Measurements from ENCODE around the gene PPP2R1A.
"Not testable (repeated sequence)": the region's sequence is repeated elsewhere in the genome, so short reads cannot be mapped to it uniquely, and the experiment has no call there.

Gene PPP2R1A

GRCh38 chr19:52200755-52201391 is 11.0 kb downstream of the PPP2R1A start:
- DNase-seq = not testable (repeated sequence)

- no peak for DNase-seq
Observed at GRCh38 chr19:52206481-52206880, 16.6 kb downstream of the PPP2R1A start.

- no peak for DNase-seq
Observed at GRCh38 chr19:52211203-52211602, 21.4 kb downstream of the PPP2R1A start.

GRCh38 chr19:52211926-52212571 is 22.2 kb downstream of the PPP2R1A start:
- no peak for DNase-seq

- DNase-seq = no peak
Observed at GRCh38 chr19:52212572-52213255, 22.9 kb downstream of the PPP2R1A start.

DNA sequence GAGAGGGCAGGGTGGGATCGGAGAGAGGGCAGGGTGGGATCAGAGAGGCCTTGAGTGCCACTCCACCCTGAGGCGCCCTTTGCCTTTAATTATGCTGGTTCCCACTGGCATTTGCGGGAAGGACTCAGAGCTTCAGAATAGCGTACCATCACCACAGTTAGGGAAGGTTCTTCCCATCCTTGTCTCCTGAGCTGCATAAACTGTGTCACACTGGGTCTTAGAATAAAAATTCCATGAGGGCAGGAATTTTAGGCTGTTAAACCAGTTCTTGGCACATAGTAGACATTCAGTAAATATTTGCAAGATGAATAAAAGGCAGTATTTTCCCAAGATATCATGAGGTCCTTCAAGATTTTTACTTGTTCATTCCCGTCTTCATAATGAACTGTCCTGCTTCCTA is 24.4 kb downstream of the PPP2R1A start:
- no peak for DNase-seq

DNA sequence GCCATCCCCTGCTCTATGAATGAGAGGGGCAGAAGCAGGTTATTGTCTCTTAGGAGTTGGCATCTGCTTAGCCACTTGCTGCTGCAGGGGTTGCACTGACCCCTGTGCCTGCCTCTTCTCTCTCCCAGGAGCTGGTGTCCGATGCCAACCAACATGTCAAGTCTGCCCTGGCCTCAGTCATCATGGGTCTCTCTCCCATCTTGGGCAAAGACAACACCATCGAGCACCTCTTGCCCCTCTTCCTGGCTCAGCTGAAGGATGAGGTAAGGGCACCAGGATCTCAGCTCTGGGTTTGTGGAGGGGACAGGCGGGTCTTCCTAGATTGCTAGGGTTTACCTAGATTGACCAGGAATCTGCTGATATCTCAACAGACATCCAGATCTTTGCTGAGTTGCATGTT is 26.5 kb downstream of the PPP2R1A start:
- no peak for DNase-seq

GRCh38 chr19:52217576-52217975 is 27.7 kb downstream of the PPP2R1A start:
- no peak for DNase-seq

GRCh38 chr19:52219611-52220010 is 29.8 kb downstream of the PPP2R1A start:
- DNase-seq = no peak

GRCh38 chr19:52221031-52221430 is 31.2 kb downstream of the PPP2R1A start:
- DNase-seq = no peak

- no peak for DNase-seq
Observed at GRCh38 chr19:52221831-52222375, 32.1 kb downstream of the PPP2R1A start.

DNA sequence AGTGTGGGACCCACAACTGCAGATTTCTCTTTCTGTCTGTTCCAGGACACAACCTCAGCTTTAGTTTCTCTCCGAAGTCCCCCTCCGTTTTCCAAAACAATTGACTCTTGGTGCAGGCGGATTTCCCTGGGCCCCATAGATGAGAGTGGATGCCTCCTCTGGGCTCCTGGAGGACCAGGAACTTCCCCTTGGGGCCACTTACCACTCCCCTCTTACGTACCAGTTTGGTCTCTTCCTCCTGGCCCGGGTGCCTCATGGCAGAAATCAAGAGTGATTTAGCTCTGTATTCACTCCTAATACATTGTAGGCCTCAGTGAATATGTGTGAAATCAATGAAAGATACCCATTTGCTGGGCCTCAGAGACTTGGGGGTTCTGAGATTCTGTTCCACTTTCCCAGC is 34.4 kb downstream of the PPP2R1A start:
- no peak for DNase-seq

- DNase-seq = no peak
Observed at GRCh38 chr19:52226652-52227051, 36.8 kb downstream of the PPP2R1A start.

DNA sequence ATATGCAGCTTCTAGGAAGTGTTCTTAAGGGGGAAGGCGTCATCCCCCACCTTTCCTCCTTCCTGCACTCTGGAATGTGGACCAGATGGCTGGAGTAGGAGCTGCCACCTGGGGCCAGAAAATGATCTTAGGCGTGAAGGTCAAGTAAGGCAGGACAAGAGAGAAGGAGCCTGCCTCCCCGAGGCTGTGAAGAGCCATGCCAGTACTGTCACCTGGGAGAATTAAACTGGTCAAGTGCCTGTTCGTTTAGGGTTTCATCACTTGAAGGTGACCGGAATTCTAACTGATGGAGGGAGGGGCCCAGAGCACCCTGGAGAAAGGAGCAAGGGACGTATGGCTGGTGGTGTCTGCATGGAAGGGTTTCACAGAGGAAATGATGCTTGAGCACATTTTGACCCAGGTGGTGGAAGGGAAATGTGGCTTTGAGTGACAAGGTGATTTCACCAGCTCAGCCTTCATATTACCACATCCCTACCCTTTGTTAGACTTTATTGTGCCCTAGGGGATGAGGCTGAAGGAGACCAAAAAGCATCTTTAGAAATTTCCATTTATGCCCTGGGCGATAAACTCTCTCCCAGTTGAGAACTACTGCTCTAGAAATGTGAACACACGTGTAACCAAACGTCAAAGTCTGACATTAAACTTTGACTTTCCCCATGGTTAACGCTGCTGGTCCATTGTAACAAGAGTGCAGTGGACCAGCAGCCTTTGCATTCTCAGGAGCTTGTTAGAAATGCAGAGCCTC is 37.5 kb downstream of the PPP2R1A start:
- no peak for DNase-seq

DNA sequence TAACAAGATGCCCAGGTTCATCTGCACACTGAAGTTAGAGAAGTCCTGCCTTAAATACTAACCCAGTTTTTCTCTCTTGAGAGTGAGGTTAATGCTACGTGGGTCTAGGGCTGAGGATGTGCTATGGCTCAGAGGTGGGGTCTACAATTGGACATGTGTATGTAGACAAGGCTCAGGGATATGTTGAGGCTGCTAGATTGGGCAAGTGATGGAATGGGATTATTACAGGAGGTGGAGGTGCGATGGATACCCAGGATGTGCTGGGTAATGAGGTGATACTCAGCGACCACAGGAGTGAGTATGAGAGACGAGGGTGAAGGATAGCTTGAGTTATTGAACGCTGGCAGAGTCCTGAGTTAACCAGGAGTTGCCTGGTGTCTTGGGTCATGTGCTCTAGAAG is 38.1 kb downstream of the PPP2R1A start:
- no peak for DNase-seq

- no peak for DNase-seq
Observed at GRCh38 chr19:52229524-52229923, 39.7 kb downstream of the PPP2R1A start.

GRCh38 chr19:52230685-52231084 is 40.8 kb downstream of the PPP2R1A start:
- no peak for DNase-seq

DNA sequence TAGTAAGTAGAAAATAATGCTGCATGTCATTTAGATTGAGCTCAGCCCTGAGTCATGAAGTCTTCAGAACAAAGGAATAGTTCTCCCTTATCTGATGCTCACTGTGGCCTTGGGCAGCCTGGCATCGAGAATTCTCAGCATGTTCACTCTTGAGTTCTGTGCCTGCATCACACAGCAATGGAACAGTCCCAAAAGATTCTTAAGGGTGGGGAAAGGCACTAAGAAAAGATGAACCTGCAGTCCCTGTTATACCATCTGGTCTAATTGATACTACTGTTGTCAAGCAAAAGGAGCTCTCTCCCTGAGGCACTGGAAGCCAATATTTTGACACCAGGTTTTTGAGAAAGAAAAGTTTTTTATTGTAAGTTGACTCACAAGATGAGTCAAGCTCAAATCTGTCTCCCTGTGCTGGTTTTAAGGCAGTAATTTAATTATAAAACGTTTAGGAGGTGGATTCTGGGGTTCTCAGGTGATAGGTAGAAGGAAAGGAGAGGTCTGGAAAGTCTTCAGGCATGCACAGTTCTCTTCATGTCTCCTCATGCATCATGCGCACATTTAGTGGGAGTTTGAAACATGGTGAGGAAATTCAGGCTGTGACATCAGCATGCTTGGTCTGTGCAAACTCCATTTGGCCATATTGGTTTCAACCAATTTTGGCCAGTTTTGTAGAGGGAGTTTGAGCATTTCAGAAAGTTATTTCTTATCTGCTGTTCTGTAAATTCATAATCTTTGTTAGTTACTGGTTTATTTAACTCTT is 41.5 kb downstream of the PPP2R1A start:
- no peak for DNase-seq

GRCh38 chr19:52234406-52234805 is 44.6 kb downstream of the PPP2R1A start:
- no peak for DNase-seq

- DNase-seq = no peak
Observed at GRCh38 chr19:52237197-52237596, 47.3 kb downstream of the PPP2R1A start.

DNA sequence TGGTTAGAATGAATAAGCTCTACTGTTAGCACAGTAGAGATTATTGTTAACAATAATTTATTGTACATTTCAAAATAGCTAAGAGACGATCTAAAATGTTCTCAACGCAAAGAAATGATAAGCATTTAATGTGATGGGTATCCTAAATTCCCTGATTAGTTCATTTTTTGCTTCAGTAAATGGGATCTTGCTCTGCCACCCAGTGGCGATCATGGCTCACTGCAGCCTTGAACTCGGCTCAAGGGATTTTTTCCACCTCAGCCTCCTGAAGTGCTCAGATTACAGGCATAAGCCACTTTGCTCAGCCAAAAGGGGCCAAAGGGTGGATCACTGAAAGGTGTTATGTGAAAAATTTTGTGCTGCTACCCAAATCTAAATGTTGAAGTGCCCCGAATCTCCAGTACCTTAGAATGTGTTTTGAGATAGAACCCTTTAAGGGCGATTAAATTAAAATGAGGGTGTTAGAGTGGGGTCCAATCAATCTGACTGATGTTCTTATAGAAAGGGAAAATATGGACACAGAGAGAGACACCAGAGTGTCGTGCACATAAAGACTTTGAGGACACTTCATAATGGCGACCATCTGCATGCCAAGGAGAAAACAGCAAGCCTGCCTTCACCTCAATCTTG is 48.0 kb downstream of the PPP2R1A start:
- DNase-seq = peak; percentile 9

DNA sequence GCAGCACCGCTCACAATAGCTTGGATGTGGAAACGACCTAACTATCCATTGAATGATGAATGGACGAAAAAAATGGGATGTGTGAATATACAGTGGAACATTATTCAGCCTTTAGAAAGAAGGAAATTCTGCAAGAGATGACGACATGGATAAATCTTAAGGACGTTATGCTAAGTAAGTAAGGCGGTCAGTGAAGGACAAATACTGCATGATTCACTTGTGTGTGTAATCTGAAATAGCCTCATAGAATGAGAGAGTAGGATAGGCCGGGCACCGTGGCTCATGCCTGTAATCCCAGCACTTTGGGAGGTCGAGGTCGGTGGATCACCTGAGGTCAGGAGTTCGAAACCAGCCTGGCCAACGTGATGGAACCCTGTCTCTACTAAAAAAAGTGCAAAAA is 54.2 kb downstream of the PPP2R1A start:
- DNase-seq = no peak
